ENCODE data around the gene STRIP1.

Gene STRIP1

DNA sequence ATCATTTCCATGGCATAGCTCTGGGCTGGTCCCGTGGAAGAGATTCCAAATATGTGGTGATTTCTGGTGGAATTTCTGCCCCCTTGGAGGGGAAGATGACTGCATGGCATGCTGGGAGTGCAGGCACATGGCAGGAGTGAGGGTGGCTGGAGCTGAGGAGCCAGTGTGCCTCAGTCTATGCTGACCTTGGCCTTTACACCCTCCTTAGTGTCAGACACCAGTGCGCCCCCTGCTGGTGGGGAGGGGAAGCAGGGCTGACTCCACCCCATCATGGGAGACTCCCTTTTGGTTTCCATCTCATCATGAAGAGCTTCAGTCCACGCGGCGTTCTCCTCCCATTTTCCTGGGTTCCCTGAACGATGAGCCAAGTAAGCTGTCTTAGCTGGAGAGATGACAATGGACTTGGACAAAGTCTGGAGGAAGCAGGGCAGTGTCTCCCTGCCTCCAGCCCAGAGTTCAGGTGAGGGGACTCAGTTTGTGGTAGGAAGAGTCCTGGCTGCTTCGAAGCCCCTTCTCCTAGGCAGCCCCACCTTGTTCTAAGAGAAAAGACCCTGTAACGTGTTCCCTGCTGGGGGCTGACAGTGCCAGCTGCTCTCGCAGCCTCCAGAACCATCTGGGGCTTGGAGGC lies 25.7 kb downstream of the STRIP1 start:
- H3K4me3 ChIP-seq (ENCODE audit: low read depth, low read length) = no peak overlapping the region
- TF ChIP-seq, protein P1, sequence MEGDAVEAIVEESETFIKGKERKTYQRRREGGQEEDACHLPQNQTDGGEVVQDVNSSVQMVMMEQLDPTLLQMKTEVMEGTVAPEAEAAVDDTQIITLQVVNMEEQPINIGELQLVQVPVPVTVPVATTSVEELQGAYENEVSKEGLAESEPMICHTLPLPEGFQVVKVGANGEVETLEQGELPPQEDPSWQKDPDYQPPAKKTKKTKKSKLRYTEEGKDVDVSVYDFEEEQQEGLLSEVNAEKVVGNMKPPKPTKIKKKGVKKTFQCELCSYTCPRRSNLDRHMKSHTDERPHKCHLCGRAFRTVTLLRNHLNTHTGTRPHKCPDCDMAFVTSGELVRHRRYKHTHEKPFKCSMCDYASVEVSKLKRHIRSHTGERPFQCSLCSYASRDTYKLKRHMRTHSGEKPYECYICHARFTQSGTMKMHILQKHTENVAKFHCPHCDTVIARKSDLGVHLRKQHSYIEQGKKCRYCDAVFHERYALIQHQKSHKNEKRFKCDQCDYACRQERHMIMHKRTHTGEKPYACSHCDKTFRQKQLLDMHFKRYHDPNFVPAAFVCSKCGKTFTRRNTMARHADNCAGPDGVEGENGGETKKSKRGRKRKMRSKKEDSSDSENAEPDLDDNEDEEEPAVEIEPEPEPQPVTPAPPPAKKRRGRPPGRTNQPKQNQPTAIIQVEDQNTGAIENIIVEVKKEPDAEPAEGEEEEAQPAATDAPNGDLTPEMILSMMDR (IDR thresholded peaks at IDR 0.05; ENCODE audit: low read depth, low read length, missing control alignments) = peak; percentile 78
- DNase-seq (ENCODE audit: low read depth) = no peak
- in situ Hi-C loops (cut with HindIII; ENCODE audit: low sequenced_read_pairs) = no loop called here

DNA sequence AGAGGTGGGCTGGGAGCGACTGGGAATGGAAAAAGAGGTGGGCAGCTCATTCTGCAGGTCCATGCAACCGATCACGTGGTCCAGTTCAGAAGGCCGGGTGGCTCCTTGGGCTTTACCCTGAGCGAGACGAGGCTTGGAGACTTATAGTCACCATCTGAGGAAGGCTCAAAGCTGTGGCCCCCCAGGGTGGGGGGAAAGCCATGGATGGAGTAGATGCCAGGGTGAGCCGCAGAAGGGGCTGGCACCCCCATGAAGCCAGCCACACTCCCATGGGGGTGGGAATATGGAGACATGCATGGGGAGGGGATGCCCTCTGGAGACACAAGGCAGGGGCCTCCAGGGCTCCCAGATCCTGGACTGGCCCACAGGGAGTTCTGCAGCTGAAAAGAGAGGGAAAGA lies 26.2 kb downstream of the STRIP1 start:
- TF ChIP-seq, protein P1 (IDR thresholded peaks at IDR 0.05; ENCODE audit: low read depth, low read length, missing control alignments) = no peak
- DNase-seq (ENCODE audit: low read depth) = no peak
- H3K4me3 ChIP-seq (ENCODE audit: low read depth, low read length) = no peak overlapping the region
- in situ Hi-C loops (cut with HindIII; ENCODE audit: low sequenced_read_pairs) = no loop called here

DNA sequence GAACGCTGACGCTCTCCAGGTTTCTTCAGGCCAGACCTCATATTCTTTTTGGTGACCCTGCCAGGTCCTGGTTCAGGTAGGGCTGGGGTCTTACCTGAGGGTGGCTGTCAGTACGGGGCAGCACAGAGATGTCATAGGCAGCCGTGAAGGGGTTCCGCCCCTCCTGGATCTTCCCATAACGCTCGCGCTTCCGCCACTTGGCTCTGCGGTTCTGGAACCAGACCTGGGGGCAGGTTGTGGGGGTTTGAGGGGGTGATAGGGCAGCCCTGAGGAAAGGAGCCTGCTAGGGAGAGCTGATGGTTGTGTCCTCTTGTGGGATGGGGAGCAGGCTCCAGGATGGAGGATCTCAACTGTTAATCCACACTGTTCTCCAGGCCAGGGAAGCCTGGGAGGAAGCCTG lies 26.9 kb downstream of the STRIP1 start:
- TF ChIP-seq, protein P1 (IDR thresholded peaks at IDR 0.05; ENCODE audit: low read depth, low read length, missing control alignments) = no peak
- in situ Hi-C loops (cut with HindIII; ENCODE audit: low sequenced_read_pairs) = no loop called here
- DNase-seq (ENCODE audit: low read depth) = no peak
- no peak overlapping the region for H3K4me3 ChIP-seq (ENCODE audit: low read depth, low read length)

GRCh38 chr1:110062612-110063011 lies 28.2 kb downstream of the STRIP1 start:
- in situ Hi-C loops (cut with HindIII; ENCODE audit: low sequenced_read_pairs) = no loop called here
- TF ChIP-seq, protein P1 (IDR thresholded peaks at IDR 0.05; ENCODE audit: low read depth, low read length, missing control alignments) = no peak
- H3K4me3 ChIP-seq (ENCODE audit: low read depth, low read length) = no peak overlapping the region
- DNase-seq (ENCODE audit: low read depth) = no peak

DNA sequence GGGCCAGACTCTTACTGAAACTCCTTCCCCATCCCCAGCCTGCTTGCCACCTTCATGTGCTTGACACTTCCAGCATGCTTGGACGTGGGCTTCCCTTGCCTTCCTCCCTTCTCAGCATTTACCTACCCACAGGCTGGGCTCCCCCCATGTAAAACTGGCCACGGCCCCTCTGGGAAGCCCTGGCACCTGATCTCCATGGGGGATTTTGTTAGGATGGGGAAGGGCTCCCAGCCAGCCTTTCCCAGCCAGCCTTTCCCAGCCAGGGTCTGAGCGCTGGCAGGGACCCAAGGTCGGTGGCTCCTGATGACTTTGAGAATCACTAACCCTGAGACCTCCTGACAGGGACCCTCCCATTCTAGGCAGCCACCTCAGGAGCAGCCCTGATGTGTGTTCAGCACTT lies 29.4 kb downstream of the STRIP1 start:
- TF ChIP-seq, protein P1 (IDR thresholded peaks at IDR 0.05; ENCODE audit: low read depth, low read length, missing control alignments) = no peak
- in situ Hi-C loops (cut with HindIII; ENCODE audit: low sequenced_read_pairs) = no loop called here
- DNase-seq (ENCODE audit: low read depth) = no peak
- no peak overlapping the region for H3K4me3 ChIP-seq (ENCODE audit: low read depth, low read length)

DNA sequence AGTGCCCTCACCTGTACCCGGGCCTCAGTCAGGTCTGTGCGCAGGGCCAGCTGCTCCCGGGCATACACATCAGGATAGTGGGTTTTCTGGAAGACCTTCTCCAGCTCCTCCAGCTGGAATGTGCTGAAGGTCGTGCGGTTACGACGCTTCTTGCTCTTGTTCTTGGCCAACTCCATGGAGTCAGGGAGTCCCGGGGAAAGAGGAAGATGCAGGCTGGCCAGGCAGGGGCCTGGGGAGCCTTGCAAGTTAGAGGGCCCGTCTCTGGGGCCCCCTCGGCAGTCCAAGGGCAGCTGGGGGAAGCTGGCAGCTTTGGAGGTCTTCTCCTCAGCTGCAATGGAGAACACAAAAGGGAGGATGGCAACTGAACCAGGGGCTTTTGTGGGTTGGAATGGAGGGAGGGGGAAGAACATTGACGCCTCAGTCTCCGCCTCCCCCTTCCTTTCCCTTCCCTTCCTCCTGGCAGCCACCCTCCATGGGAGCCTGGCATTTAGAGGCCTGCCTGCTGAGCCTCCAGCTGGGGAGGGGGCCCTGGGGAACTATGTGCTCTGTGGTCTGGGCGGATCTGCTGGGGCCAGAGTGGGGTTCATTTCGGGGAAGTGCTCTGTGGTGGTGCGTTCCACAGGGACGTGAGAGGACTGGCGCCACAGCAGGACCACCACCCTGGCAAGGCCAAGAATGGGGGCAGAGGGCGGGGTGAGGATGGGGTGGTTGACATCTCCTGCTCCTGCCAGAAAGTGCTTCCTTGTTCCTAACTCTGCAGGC lies 30.3 kb downstream of the STRIP1 start:
- TF ChIP-seq, protein P1 (IDR thresholded peaks at IDR 0.05; ENCODE audit: low read depth, low read length, missing control alignments) = no peak
- no peak for DNase-seq (ENCODE audit: low read depth)
- H3K4me3 ChIP-seq (ENCODE audit: low read depth, low read length) = no peak overlapping the region
- in situ Hi-C loops (cut with HindIII; ENCODE audit: low sequenced_read_pairs) = no loop called here
